Epithelial cell of proximal tubule (primary cell): ENCODE data around the gene SCAP. TPM values are rescaled to one million over a fixed set of nuclear protein-coding genes. Genes with fewer than 3 reads are reported as not detected.
"Not testable (repeated sequence)": the region's sequence is repeated elsewhere in the genome, so short reads cannot be mapped to it uniquely, and the experiment has no call there.

Experiments used
- DNase-seq: peaks from one replicate; pipeline ENCODE4 v3.0.0-alpha.2; 2011; ENCODE audit warnings: low read depth
- H3K4me3 ChIP-seq: 2 replicates; pipeline ENCODE4 v1.5.1; 2011; ENCODE audit warnings: low read depth, mild to moderate bottlenecking, low read length
- total RNA-seq: library from RNA; depleted of rRNA; stranded (reverse); fragments of >200 nt; gene quantifications from 2 replicates; pipeline ENCODE4 v1.2.3, GENCODE V29; 2015
- TF ChIP-seq, protein P1 (sequence below): conservative IDR thresholded peaks from 2 replicates; pipeline ENCODE4 v1.5.1; 2012; ENCODE audit warnings: low read depth, mild to moderate bottlenecking, low read length

Gene SCAP
- total RNA-seq, 1 donor from 2014 or later = 52.8 TPM

DNA sequence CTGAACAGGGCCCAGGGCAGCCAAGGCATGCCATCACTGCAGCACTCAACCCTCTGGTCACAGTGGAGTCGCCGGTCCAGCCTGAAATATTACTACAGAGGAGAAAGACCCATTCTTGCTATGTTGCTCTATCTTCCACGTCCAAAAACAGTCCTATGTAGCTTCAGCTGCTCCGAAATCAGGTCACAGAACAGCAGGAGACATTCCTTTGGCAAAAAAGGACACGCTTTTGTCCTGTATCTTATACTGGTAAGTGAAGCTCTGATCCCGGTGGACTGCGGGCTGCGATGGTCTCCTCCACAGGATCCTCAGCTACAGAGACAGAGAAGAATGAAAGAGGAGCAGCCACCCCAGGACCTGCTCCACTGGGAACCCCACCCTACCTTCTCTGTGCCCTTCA, 20.1 kb upstream of the SCAP start:
- TF ChIP-seq, protein P1, sequence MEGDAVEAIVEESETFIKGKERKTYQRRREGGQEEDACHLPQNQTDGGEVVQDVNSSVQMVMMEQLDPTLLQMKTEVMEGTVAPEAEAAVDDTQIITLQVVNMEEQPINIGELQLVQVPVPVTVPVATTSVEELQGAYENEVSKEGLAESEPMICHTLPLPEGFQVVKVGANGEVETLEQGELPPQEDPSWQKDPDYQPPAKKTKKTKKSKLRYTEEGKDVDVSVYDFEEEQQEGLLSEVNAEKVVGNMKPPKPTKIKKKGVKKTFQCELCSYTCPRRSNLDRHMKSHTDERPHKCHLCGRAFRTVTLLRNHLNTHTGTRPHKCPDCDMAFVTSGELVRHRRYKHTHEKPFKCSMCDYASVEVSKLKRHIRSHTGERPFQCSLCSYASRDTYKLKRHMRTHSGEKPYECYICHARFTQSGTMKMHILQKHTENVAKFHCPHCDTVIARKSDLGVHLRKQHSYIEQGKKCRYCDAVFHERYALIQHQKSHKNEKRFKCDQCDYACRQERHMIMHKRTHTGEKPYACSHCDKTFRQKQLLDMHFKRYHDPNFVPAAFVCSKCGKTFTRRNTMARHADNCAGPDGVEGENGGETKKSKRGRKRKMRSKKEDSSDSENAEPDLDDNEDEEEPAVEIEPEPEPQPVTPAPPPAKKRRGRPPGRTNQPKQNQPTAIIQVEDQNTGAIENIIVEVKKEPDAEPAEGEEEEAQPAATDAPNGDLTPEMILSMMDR = no peak
- no peak for DNase-seq

DNA sequence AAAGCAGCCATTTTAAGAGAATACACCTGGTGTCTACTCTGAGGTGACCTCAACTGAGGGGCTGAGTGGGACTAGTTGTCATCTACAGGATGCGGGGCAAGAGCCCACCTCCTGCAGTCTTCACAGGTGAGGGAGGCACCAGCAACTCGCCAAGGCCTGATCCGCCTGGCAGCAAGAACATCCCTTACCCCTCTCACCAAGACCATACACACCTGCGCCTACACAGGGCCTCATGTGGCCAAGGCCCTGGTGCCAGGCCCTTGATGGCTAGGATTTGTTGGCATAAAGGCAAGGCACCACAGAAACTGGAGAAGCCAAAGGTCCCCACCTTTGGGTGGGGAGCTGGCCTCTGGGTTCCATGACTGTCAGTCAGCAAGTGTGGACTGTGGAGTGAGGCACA, 19.4 kb upstream of the SCAP start:
- no peak for DNase-seq
- no peak overlapping the region for H3K4me3 ChIP-seq
- TF ChIP-seq, protein P1 = no peak

More for the DNA sequence above, 20.1 kb upstream of the SCAP start:
- H3K4me3 ChIP-seq = no peak overlapping the region

DNA sequence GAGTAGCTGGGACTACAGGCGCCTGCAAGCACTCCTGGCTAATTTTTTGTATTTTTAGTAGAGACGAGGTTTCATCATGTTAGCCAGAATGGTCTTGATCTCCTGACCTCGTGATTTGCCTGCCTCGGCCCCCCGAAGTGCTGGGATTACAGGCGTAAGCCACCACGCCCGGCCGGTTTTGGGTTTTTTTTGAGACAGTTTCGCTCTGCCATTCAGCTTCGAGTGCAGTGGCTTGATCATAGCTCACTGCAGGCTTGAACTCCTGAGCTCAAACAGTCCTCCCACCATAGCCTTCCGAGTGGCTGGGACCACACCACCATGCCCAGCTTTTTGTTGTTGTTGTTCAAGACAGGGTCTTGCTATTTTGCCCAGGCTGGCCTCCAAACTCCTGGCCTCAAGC, 16.0 kb upstream of the SCAP start:
- H3K4me3 ChIP-seq = no peak overlapping the region
- DNase-seq = no peak
- TF ChIP-seq, protein P1 = no peak

DNA sequence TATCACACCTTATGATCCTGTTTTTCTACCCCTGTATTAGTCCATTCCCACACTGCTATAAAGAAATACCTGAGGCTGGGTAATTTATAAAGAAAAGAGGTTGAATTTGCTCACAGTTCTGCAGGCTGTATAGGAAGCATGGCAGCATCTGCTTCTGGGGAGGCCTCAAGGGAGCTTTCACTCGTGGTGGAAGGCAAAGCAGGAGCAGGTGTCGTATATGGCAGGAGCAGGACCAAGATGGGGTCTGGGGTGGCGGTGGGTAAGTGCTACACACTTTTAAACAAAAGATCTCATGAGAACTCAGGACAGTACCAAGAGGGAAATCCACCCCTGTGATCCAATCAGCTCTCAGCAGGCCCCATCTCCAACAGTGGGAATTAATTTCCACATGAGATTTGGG, 15.4 kb upstream of the SCAP start:
- TF ChIP-seq, protein P1 = no peak
- DNase-seq = no peak
- no peak overlapping the region for H3K4me3 ChIP-seq

DNA sequence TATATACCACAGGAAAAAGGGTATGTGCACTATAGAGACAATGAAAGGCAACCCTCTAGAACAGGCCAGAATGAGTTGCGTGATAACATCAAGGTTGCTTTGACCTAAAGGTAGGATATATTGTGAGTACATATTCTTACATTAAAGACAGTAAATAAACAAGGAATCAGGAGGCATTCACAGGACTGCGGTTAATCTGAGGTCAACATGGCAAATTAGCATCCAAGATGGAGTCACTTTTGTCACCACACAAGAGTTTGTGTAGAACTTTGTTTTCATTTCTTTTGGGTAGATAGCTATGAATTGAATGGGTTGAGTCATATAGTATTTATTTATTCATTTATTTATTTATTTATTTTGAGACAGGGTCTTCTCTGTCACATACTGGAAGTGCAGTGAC, 11.5 kb upstream of the SCAP start:
- no peak overlapping the region for H3K4me3 ChIP-seq
- TF ChIP-seq, protein P1 = no peak
- no peak for DNase-seq

DNA sequence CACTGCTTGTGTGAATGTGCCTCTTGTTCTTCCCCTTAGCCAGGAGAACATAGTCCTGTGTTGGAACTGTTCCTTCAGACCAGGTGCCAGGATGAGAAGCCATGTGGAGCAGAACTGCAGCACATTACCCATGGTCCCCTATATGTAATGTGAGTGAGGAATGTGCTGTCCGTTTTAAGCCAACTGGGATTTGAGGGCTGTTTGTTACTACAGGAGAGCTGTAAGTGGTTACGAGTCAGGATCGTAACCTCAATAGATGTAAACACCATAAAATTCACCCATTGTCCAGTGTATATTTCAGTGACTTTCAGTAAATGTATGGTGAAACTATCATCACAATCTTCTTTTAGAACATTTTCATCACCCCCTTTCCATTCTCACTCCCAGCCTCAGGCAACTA, 10.1 kb upstream of the SCAP start:
- no peak overlapping the region for H3K4me3 ChIP-seq
- no peak for DNase-seq
- TF ChIP-seq, protein P1 = no peak

DNA sequence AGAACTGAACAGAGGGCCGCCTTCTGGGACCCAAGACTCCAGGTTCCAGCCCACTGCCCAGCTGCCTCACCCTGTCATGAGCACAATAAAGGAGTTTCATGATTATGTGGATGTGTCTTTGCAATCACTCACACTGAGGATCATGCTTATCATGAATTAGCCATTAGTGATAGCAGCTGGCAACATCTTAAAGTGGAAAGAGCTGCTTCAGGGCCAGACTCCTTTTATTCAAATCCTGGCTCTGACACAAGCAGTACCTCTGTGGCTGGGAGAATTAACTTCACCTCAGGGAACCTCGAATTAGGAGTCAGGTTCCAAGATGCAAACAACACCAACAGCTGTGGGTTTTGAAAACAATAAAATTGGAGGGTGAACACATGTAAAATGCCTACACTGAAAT, 6.6 kb upstream of the SCAP start:
- H3K4me3 ChIP-seq = no peak overlapping the region
- no peak for DNase-seq
- TF ChIP-seq, protein P1 = no peak

DNA sequence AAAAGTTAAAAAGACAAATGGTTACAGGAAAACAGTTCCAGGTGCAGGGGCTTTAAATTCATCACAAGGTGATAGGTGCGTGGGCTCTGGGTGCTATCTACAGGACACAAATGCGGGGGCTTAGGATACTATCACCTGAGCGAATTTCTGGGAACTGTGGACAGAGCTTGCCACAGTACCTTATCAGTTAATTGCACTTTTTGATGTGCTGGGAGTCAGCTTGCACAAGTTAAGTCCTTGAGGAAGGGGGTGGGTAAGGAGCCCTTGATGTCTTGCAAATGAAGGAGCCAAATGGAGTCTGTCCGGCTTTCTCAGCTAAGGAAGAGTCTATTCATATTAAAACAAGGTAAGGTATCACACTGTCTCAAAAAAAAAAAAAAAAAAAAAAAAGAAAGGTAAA, 6.0 kb upstream of the SCAP start:
- not testable (repeated sequence) for DNase-seq

DNA sequence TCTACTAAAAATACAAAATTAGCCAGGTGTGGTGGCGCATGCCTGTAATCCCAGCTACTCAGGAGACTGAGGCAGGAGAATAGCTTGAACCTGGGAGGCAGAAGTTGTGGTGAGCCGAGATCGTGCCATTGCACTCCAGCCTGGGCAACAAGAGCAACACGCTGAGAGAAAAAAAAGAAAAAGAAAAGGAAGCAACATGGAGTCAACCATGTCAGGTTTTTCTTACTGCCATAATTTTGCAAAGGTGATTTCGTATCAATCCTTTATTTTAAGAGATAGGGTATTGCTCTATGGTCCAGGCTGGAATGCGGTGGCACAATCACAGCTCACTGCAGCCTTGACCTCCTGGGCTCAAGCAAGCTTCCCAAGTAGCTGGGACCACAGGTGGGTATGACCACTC, 4.5 kb upstream of the SCAP start:
- DNase-seq, H3K4me3 ChIP-seq: not testable (repeated sequence)

More for the DNA sequence above, 6.0 kb upstream of the SCAP start:
- not testable (repeated sequence) for H3K4me3 ChIP-seq
